ENCODE results near the gene SEL1L3.

SEL1L3 gene

GRCh38 chr4:25750874-25751273 is 111.9 kb downstream of the SEL1L3 start:
- Mint-ChIP-seq H3K9me3 (ENCODE audit: low read depth) (no peaks in the 10 kb centered on the region), H3K27ac (no peak overlapping the region), H3K4me1 (ENCODE audit: low read depth) (no peaks in the 10 kb centered on the region), H3K27me3 (no peaks in the 10 kb centered on the region), H3K36me3 (peaks cover 11% of the 10 kb centered on the region), H3K4me3 (no peak overlapping the region)

DNA sequence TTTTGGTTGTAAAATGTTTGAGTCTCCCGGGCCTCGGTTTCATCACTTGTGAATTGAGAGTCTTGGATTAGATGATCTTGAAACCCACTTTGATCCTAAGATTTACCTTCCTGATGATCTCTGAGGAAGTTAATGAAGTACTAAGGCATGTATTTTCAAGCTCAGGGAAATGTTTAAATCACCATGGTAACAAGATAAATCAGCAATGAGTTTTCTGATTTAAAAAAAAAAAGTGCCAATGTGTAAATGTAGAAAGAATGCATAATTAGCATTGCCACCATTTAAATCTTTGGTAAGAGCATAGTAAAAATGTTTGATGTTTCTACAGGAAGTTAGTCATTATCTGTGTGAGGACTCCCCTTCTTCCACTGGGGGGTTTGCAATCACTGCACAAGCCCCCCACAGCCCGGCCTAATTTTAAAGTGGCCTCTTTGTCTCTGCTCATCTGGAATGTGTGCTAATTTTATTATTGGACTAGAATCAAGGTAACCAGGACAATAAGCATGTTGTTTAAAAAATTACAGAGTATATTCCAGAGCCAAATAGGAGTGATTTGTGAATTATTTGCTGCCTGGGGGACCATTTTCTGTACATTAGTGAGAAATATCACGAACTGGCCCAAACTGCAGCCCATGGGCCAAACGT is 113.5 kb downstream of the SEL1L3 start:
- Mint-ChIP-seq H3K9me3 (ENCODE audit: low read depth) (no peaks in the 10 kb centered on the region), H3K27ac (no peak overlapping the region), H3K36me3 (peaks cover 12% of the 10 kb centered on the region), H3K4me3 (no peak overlapping the region), H3K27me3 (no peaks in the 10 kb centered on the region), H3K4me1 (ENCODE audit: low read depth) (no peaks in the 10 kb centered on the region)

GRCh38 chr4:25743971-25744370 is 118.8 kb downstream of the SEL1L3 start:
- H3K36me3 Mint-ChIP-seq, result peaks cover 14% of the 10 kb centered on the region
- no peak overlapping the region for H3K27ac Mint-ChIP-seq
- no peak overlapping the region for H3K4me3 Mint-ChIP-seq
- H3K9me3 Mint-ChIP-seq (ENCODE audit: low read depth), result no peaks in the 10 kb centered on the region
- H3K4me1 Mint-ChIP-seq (ENCODE audit: low read depth), result no peaks in the 10 kb centered on the region
- no peaks in the 10 kb centered on the region for H3K27me3 Mint-ChIP-seq

DNA sequence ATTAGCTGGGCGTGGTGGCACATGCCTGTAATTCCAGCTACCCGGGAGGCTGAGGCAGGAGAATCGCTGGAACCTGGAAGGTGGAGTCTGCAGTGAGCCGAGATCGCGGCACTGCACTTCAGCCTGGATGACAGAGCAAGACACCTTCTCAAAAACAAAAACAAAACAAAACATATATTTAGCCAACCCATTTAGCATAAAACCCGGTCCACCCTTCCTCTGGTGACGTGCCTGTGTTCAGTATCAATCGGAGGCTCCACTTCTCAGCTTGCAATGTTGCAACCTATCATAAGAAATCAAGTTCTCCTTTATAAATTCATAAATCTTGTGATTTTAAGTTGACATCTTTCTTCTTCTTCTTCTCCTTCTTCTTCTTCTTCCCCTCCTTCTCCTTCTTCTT is 133.2 kb downstream of the SEL1L3 start:
- Mint-ChIP-seq H3K4me3 (no peak overlapping the region), H3K36me3 (no peaks in the 10 kb centered on the region), H3K9me3 (ENCODE audit: low read depth) (no peaks in the 10 kb centered on the region), H3K4me1 (ENCODE audit: low read depth) (no peaks in the 10 kb centered on the region), H3K27me3 (no peaks in the 10 kb centered on the region), H3K27ac (no peak overlapping the region)

DNA sequence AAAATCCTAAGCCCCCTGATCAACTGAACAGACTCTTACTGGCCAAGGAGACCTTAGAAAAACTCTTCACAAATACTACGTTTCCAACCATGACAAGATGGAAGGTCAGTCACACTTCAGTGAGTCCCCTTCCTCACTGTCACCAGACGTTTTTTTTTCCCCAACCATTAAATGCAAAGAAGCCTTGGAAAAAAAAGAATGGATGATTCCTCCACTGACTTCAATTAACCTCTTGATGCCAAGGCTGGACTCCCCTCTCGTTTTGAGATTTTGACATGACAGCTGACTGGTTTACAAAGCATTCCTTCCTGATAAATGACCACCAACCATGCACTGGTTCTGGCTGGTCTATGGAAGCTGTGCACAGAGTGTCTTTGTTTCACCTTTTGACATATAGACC is 133.9 kb downstream of the SEL1L3 start:
- Mint-ChIP-seq H3K4me3 (no peak overlapping the region), H3K27me3 (no peaks in the 10 kb centered on the region), H3K4me1 (ENCODE audit: low read depth) (no peaks in the 10 kb centered on the region), H3K36me3 (no peaks in the 10 kb centered on the region), H3K27ac (no peak overlapping the region), H3K9me3 (ENCODE audit: low read depth) (no peaks in the 10 kb centered on the region)

DNA sequence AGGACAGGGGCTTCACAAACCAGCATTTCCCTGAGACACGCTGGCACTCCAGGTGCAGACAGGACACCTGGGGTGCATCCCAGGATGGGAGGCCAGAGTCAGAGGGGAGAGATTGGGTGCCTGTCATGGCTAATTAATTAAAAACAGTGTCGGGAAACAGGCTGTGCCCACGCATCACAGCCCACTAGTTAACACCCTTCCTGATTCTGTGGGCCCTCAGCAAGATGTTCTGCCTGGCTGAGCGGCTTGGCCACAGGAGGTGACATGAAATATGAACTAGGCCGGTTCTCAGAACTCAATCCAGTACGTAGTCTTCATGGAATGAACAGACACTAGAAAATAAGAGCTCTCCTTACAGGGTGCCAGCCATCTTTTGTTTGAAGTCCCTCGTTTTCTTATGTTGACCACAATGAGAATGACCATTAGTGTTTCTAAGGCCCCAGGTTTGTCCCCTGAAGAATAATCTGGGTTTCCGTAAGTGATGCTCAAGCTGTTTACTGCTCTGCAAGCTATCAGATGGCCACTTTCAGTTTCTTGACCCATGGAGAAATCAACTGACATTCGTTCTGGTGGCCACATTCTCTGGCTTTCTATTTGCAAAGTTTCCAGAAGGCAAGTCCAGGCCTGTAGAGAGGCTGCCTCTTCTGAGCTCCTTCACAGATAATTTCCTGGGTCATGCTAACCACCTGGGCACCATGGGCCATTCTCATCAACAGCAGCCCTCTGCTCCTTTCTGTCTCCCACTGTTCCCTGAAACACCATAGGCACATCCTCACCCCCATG is 134.9 kb downstream of the SEL1L3 start:
- no peaks in the 10 kb centered on the region for H3K9me3 Mint-ChIP-seq (ENCODE audit: low read depth)
- H3K36me3 Mint-ChIP-seq, result no peaks in the 10 kb centered on the region
- H3K27ac Mint-ChIP-seq, result no peak overlapping the region
- H3K4me3 Mint-ChIP-seq, result no peak overlapping the region
- H3K4me1 Mint-ChIP-seq (ENCODE audit: low read depth), result no peaks in the 10 kb centered on the region
- H3K27me3 Mint-ChIP-seq, result no peaks in the 10 kb centered on the region

DNA sequence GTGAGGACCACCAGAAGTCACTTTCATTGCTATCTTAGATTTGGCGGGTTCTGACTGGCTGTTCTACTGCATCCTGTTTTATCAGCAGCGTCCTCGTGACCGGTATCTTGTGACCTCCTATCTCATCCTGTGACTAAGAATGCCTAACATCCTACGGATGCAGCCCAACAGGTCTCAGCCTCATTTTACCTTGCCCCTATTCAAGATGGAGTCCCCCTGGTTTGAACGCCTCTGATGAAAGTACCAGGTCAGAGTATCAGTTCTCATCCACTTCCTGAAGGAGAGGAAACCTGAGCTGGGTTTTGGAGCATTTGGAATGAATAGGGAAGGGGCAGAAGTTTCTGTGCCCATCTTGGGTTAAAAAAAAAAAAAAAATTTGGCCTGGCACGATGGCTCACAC is 136.9 kb downstream of the SEL1L3 start:
- Mint-ChIP-seq H3K27me3 (no peaks in the 10 kb centered on the region), H3K27ac (no peak overlapping the region), H3K9me3 (ENCODE audit: low read depth) (no peaks in the 10 kb centered on the region), H3K4me1 (ENCODE audit: low read depth) (no peaks in the 10 kb centered on the region), H3K4me3 (no peak overlapping the region), H3K36me3 (no peaks in the 10 kb centered on the region)

DNA sequence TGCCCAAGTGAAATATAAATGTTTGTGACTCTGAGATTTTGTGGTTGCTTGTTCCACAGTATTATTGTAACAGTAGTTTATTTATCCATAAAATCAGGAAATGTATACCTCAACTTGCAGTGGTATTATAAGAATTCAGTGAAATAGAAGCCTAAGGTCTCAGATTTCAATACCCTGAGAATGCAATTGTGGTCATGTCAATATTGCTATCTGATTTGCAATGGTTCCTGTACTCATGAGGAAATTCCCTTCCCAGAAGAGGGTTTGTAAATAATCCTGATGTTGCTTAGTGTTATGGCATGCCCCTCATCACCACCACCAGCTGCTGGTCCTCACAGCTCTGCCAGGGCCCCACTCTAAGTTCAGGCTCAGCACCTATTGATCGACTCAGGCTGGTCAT is 139.4 kb downstream of the SEL1L3 start:
- H3K27me3 Mint-ChIP-seq, result no peaks in the 10 kb centered on the region
- no peaks in the 10 kb centered on the region for H3K9me3 Mint-ChIP-seq (ENCODE audit: low read depth)
- no peaks in the 10 kb centered on the region for H3K4me1 Mint-ChIP-seq (ENCODE audit: low read depth)
- no peak overlapping the region for H3K27ac Mint-ChIP-seq
- no peaks in the 10 kb centered on the region for H3K36me3 Mint-ChIP-seq
- H3K4me3 Mint-ChIP-seq, result no peak overlapping the region

DNA sequence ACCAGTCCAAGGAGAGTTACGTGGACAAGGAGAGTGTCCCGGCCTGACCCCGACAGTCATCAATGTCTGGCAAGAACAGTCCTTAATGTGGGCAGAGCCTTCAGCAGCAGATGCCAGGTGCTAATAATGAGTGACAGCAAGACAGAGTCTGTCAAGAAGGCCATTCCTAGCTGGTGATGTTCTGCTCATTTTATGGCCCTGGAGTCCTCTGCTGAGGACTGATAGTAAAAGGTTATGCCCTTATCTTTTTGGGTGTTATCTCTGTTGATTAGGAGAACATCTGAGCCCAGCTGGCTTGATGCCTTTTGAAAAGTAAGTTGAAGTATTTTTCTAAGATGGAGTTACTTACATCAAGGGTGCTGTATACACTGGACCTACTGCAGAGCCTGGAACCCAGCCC is 139.8 kb downstream of the SEL1L3 start:
- H3K4me3 Mint-ChIP-seq, result no peak overlapping the region
- H3K36me3 Mint-ChIP-seq, result no peaks in the 10 kb centered on the region
- no peaks in the 10 kb centered on the region for H3K9me3 Mint-ChIP-seq (ENCODE audit: low read depth)
- H3K4me1 Mint-ChIP-seq (ENCODE audit: low read depth), result no peaks in the 10 kb centered on the region
- H3K27me3 Mint-ChIP-seq, result no peaks in the 10 kb centered on the region
- no peak overlapping the region for H3K27ac Mint-ChIP-seq

DNA sequence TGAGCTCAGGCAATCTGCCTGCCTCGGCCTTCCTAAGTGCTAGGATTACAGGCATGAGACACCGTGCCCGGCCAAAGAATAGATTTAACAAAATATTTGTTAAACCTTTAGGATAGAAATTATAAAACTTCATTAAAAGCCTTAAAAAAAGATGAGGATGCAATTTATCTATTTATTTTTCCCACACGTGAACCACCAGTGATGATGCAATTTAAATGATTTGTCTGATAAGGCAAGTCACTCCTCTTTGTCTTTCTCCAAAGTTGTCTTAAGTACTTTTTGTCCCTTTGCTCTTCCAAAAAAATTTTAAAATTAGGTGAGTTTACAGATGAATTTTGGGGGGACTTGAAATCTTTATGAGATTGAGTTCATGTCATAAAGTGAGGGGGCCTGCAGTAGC is 149.0 kb downstream of the SEL1L3 start:
- peaks cover 2% of the 10 kb centered on the region for H3K27me3 Mint-ChIP-seq
- no peak overlapping the region for H3K27ac Mint-ChIP-seq
- no peak overlapping the region for H3K4me3 Mint-ChIP-seq
- H3K9me3 Mint-ChIP-seq (ENCODE audit: low read depth), result peaks cover 4% of the 10 kb centered on the region
- no peaks in the 10 kb centered on the region for H3K4me1 Mint-ChIP-seq (ENCODE audit: low read depth)
- H3K36me3 Mint-ChIP-seq, result peaks cover 2% of the 10 kb centered on the region

GRCh38 chr4:25712611-25713010 is 150.2 kb downstream of the SEL1L3 start:
- Mint-ChIP-seq H3K9me3 (ENCODE audit: low read depth) (peaks cover 4% of the 10 kb centered on the region), H3K4me3 (no peak overlapping the region), H3K36me3 (peaks cover 2% of the 10 kb centered on the region), H3K27me3 (peaks cover 2% of the 10 kb centered on the region), H3K4me1 (ENCODE audit: low read depth) (no peaks in the 10 kb centered on the region), H3K27ac (no peak overlapping the region)

GRCh38 chr4:25710637-25711036 is 152.2 kb downstream of the SEL1L3 start:
- Mint-ChIP-seq H3K27me3 (peaks cover 2% of the 10 kb centered on the region), H3K27ac (no peak overlapping the region), H3K4me3 (no peak overlapping the region), H3K9me3 (ENCODE audit: low read depth) (peaks cover 4% of the 10 kb centered on the region), H3K4me1 (ENCODE audit: low read depth) (no peaks in the 10 kb centered on the region), H3K36me3 (peaks cover 2% of the 10 kb centered on the region)

DNA sequence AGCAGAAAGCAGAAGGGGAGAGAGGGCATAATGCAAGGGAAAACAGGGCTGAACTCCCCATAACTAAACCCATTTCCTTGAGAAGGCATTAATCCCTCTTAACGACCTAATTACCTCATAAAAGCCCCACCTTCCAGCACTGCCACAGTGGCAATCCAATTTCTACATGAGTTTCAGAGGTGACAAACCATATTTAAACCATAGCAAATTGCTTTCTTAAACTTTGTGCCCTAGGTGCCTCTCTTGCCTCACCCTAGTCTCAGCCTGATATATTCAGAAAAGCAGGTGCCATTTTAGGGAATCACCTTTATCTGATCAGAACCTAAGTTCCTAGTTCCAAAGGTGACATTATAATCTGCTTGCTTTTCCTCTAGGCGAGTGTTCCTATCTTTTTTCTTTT is 158.3 kb downstream of the SEL1L3 start:
- Mint-ChIP-seq H3K36me3 (no peaks in the 10 kb centered on the region), H3K9me3 (ENCODE audit: low read depth) (peaks cover 3% of the 10 kb centered on the region), H3K4me1 (ENCODE audit: low read depth) (no peaks in the 10 kb centered on the region), H3K4me3 (no peak overlapping the region), H3K27me3 (peaks cover 2% of the 10 kb centered on the region), H3K27ac (no peak overlapping the region)

DNA sequence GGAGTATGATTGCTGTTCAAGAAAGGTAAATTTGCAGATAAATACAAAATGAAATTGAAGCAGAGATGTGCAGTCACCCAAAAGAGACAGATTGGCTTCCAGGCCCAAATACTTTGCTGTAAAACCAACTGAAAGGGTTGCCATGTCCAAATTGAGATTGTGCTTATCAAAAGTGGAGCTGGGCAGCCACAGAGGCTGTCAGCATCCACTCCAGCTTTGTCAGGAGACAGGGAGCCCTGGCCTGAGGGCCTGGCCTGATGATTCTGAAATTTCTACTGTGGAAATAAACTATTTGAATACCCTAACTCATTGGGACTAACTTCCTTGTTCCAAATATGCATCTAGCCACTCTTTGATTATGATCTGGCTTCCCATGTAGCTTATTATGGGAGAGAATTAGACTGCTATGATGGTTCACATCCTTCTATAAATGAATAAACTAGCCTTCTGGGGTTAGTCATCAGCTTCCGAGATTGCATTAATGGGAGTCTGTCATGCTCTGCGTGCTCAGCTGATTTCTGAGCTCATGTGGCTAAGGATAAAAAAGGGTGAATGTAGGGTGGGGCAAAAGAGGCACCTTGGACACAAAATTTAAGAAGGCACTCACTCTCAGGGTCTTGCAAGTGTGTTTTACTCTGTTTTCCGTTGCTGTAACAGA is 158.9 kb downstream of the SEL1L3 start:
- Mint-ChIP-seq H3K36me3 (no peaks in the 10 kb centered on the region), H3K9me3 (ENCODE audit: low read depth) (no peaks in the 10 kb centered on the region), H3K27me3 (no peaks in the 10 kb centered on the region), H3K27ac (no peak overlapping the region), H3K4me3 (no peak overlapping the region), H3K4me1 (ENCODE audit: low read depth) (no peaks in the 10 kb centered on the region)

GRCh38 chr4:25702848-25703247 is 159.9 kb downstream of the SEL1L3 start:
- no peak overlapping the region for H3K27ac Mint-ChIP-seq
- H3K27me3 Mint-ChIP-seq, result no peaks in the 10 kb centered on the region
- no peaks in the 10 kb centered on the region for H3K9me3 Mint-ChIP-seq (ENCODE audit: low read depth)
- H3K4me1 Mint-ChIP-seq (ENCODE audit: low read depth), result no peaks in the 10 kb centered on the region
- H3K4me3 Mint-ChIP-seq, result no peak overlapping the region
- no peaks in the 10 kb centered on the region for H3K36me3 Mint-ChIP-seq

Data from activated naive CD8-positive, alpha-beta T cell (primary cell).